NCI-H2107 treated with DMSO at 0.1 percent for 48 hours (cell line): ENCODE data around the gene MACROD2.

Experiments
- DNase-seq: peaks from one replicate; lab custom pipeline; 2025; ENCODE audit not compliant: unreplicated experiment; lab: John Stamatoyannopoulos, UW

The MACROD2 gene

GRCh38 chr20:15673206-15673605 lies 1677.9 kb downstream of the MACROD2 start:
- no peak for DNase-seq

GRCh38 chr20:15674253-15675060 lies 1679.1 kb downstream of the MACROD2 start:
- no peak for DNase-seq

- DNase-seq, result no peak
Measured at GRCh38 chr20:15675061-15675514, 1679.8 kb downstream of the MACROD2 start.

- no peak for DNase-seq
Measured at GRCh38 chr20:15675813-15676484, 1680.6 kb downstream of the MACROD2 start.

GRCh38 chr20:15676815-15677214 lies 1681.5 kb downstream of the MACROD2 start:
- no peak for DNase-seq

- no peak for DNase-seq
Measured at GRCh38 chr20:15682690-15683089, 1687.4 kb downstream of the MACROD2 start.

GRCh38 chr20:15692570-15692969 lies 1697.3 kb downstream of the MACROD2 start:
- no peak for DNase-seq

- DNase-seq, result no peak
Measured at GRCh38 chr20:15699431-15700146, 1704.3 kb downstream of the MACROD2 start.

- DNase-seq, result no peak
Measured at GRCh38 chr20:15700147-15700765, 1704.9 kb downstream of the MACROD2 start.

- DNase-seq, result no peak
Measured at GRCh38 chr20:15702161-15702560, 1706.8 kb downstream of the MACROD2 start.

GRCh38 chr20:15703171-15703911 lies 1708.0 kb downstream of the MACROD2 start:
- DNase-seq, result no peak

GRCh38 chr20:15705975-15706374 lies 1710.7 kb downstream of the MACROD2 start:
- no peak for DNase-seq

- DNase-seq, result no peak
Measured at GRCh38 chr20:15706719-15707118, 1711.4 kb downstream of the MACROD2 start.

- peak; percentile 0 for DNase-seq
Measured at GRCh38 chr20:15708984-15709598, 1713.8 kb downstream of the MACROD2 start.

GRCh38 chr20:15710636-15711035 lies 1715.3 kb downstream of the MACROD2 start:
- DNase-seq, result no peak

GRCh38 chr20:15711177-15711576 lies 1715.9 kb downstream of the MACROD2 start:
- DNase-seq, result no peak

- no peak for DNase-seq
Measured at GRCh38 chr20:15716256-15716655, 1720.9 kb downstream of the MACROD2 start.

GRCh38 chr20:15726416-15726815 lies 1731.1 kb downstream of the MACROD2 start:
- DNase-seq, result no peak

GRCh38 chr20:15734052-15734451 lies 1738.7 kb downstream of the MACROD2 start:
- DNase-seq, result no peak

- DNase-seq, result no peak
Measured at GRCh38 chr20:15739035-15739434, 1743.7 kb downstream of the MACROD2 start.
